ENCODE results near the gene RALGAPB.
"Not testable (repeated sequence)": the region's sequence is repeated elsewhere in the genome, so short reads cannot be mapped to it uniquely, and the experiment has no call there.

Gene RALGAPB

GRCh38 chr20:38585404-38586180 is 112.9 kb downstream of the RALGAPB start:
- no peak for DNase-seq (ENCODE audit: low read depth)

GRCh38 chr20:38586181-38586525 is 113.5 kb downstream of the RALGAPB start:
- DNase-seq (ENCODE audit: low read depth), result no peak

- no peak for DNase-seq (ENCODE audit: low read depth)
Observed at GRCh38 chr20:38588303-38588702, 115.7 kb downstream of the RALGAPB start.

GRCh38 chr20:38589351-38589750 is 116.7 kb downstream of the RALGAPB start:
- no peak for DNase-seq (ENCODE audit: low read depth)

GRCh38 chr20:38589967-38590675 is 117.5 kb downstream of the RALGAPB start:
- DNase-seq (ENCODE audit: low read depth), result no peak

GRCh38 chr20:38590676-38591473 is 118.2 kb downstream of the RALGAPB start:
- no peak for DNase-seq (ENCODE audit: low read depth)

GRCh38 chr20:38591474-38592410 is 119.1 kb downstream of the RALGAPB start:
- no peak for DNase-seq (ENCODE audit: low read depth)

GRCh38 chr20:38592411-38592790 is 119.8 kb downstream of the RALGAPB start:
- DNase-seq (ENCODE audit: low read depth), result not testable (repeated sequence)

- DNase-seq (ENCODE audit: low read depth), result not testable (repeated sequence)
Observed at GRCh38 chr20:38594281-38594680, 121.6 kb downstream of the RALGAPB start.

- not testable (repeated sequence) for DNase-seq (ENCODE audit: low read depth)
Observed at GRCh38 chr20:38595886-38596285, 123.2 kb downstream of the RALGAPB start.

GRCh38 chr20:38599410-38599882 is 126.8 kb downstream of the RALGAPB start:
- DNase-seq (ENCODE audit: low read depth), result no peak

- no peak for DNase-seq (ENCODE audit: low read depth)
Observed at GRCh38 chr20:38600057-38600456, 127.4 kb downstream of the RALGAPB start.

GRCh38 chr20:38601216-38602184 is 128.9 kb downstream of the RALGAPB start, which contains the start of gene ARHGAP40:
Gene ARHGAP40 (plus strand): TSS chr20:38601809.
- no peak for DNase-seq (ENCODE audit: low read depth)

GRCh38 chr20:38602185-38602581 is 129.5 kb downstream of the RALGAPB start:
- no peak for DNase-seq (ENCODE audit: low read depth)

- no peak for DNase-seq (ENCODE audit: low read depth)
Observed at GRCh38 chr20:38603286-38603685, 130.6 kb downstream of the RALGAPB start.

GRCh38 chr20:38604873-38605303 is 132.2 kb downstream of the RALGAPB start:
- DNase-seq (ENCODE audit: low read depth), result no peak

GRCh38 chr20:38607351-38607750 is 134.7 kb downstream of the RALGAPB start:
- no peak for DNase-seq (ENCODE audit: low read depth)

GRCh38 chr20:38608188-38608587 is 135.5 kb downstream of the RALGAPB start:
- no peak for DNase-seq (ENCODE audit: low read depth)

- no peak for DNase-seq (ENCODE audit: low read depth)
Observed at GRCh38 chr20:38609815-38610214, 137.2 kb downstream of the RALGAPB start.

- DNase-seq (ENCODE audit: low read depth), result no peak
Observed at GRCh38 chr20:38610521-38610920, 137.9 kb downstream of the RALGAPB start.
